H1 (cell line): ENCODE measurements around the gene BIVM. TPM values are rescaled to one million over a fixed set of nuclear protein-coding genes. Genes with fewer than 3 reads are reported as not detected.

Experiments used
- CTCF ChIA-PET: fragments of 300-600 bp; sonication (Branson Sonifier 250); formaldehyde crosslinking; loops from one replicate; lab custom pipeline; 2021; ENCODE audit not compliant: partially characterized antibody; lab: Charles Lee
- POLR2A ChIA-PET: fragments of 300-600 bp; sonication (Branson Sonifier 250); formaldehyde crosslinking; loops from one replicate; lab custom pipeline; 2021; ENCODE audit warnings: inconsistent platforms; ENCODE audit not compliant: partially characterized antibody; lab: Charles Lee
- DNase-seq, 2 experiments: peaks; one replicate each; pipeline versions ENCODE4 v3.0.0 to v3.0.0-alpha.2; 2010 to 2022; ENCODE audit warnings: low spot score in 2 of 2, low read depth in 1 of 2, mixed read lengths in 1 of 2
- FAIRE-seq: peaks from 2 replicates; lab custom pipeline; 2011; peaks lifted over from hg19 to GRCh38; lab: Jason Lieb, UNC
- H2AFZ ChIP-seq: 2 replicates; pipeline ENCODE4 v1.8.1; 2012; ENCODE audit warnings: low read length, inconsistent platforms
- H2AK5ac ChIP-seq: 2 replicates; pipeline ENCODE4 v1.6.1; 2013; ENCODE audit warnings: low read depth, low read length
- H2BK120ac ChIP-seq: replicated peaks from 2 replicates; pipeline ENCODE3; 2013; ENCODE audit warnings: low read depth, low read length, inconsistent platforms
- H2BK12ac ChIP-seq: 2 replicates; pipeline ENCODE4 v1.6.1; 2013; ENCODE audit warnings: low read depth, low read length
- H2BK15ac ChIP-seq: 2 replicates; pipeline ENCODE4 v1.6.1; 2013; ENCODE audit warnings: low read length
- H2BK20ac ChIP-seq: 2 replicates; pipeline ENCODE4 v1.6.1; 2013; ENCODE audit warnings: low read length
- H2BK5ac ChIP-seq: 2 replicates; pipeline ENCODE4 v1.6.1; 2013; ENCODE audit warnings: low read depth, low read length
- H3K14ac ChIP-seq: 2 replicates; pipeline ENCODE4 v1.6.1; 2013; ENCODE audit warnings: inconsistent platforms; ENCODE audit not compliant: insufficient read length
- H3K18ac ChIP-seq: 2 replicates; pipeline ENCODE4 v1.6.1; 2013; ENCODE audit warnings: low read length; ENCODE audit errors: extremely low read depth
- H3K23ac ChIP-seq: 2 replicates; pipeline ENCODE4 v1.6.1; 2013; ENCODE audit warnings: inconsistent platforms; ENCODE audit not compliant: insufficient read length
- H3K23me2 ChIP-seq: 2 replicates; pipeline ENCODE4 v1.6.1; 2013; ENCODE audit warnings: low read depth, low read length
- H3K27ac ChIP-seq: 2 replicates; pipeline ENCODE4 v1.6.1; 2011; ENCODE audit warnings: low read depth, low read length, inconsistent platforms
- H3K27me3 ChIP-seq, 4 experiments: replicated peaks in 1 of 4; 1 replicate in 1 of 4; 2 replicates in 3 of 4; pipeline versions ENCODE4 v1.6.1 to v1.8.1; 2011 to 2013; ENCODE audit warnings: low read length in 3 of 4, mild to moderate bottlenecking in 3 of 4, inconsistent platforms in 2 of 4, mixed read lengths in 2 of 4, moderate library complexity in 1 of 4; ENCODE audit not compliant: control insufficient read depth in 3 of 4, insufficient read depth in 3 of 4; ENCODE audit errors: extremely low read depth in 1 of 4
- H3K36me3 ChIP-seq, 4 experiments: 2 replicates each; pipeline versions ENCODE4 v1.6.1 to v1.8.1; 2011 to 2013; ENCODE audit warnings: mild to moderate bottlenecking in 4 of 4, low read length in 3 of 4, moderate library complexity in 2 of 4, control low read depth in 1 of 4, inconsistent platforms in 1 of 4; ENCODE audit not compliant: insufficient read depth in 4 of 4, control insufficient read depth in 2 of 4
- H3K4ac ChIP-seq: replicated peaks from 2 replicates; pipeline ENCODE3; 2013; ENCODE audit warnings: low read length, low read depth, mixed read lengths, inconsistent platforms; ENCODE audit not compliant: insufficient read length
- H3K4me1 ChIP-seq, 4 experiments: replicated peaks in 1 of 4; 1 replicate in 1 of 4; 2 replicates in 3 of 4; pipeline versions ENCODE4 v1.6.1 to v1.8.1; 2011 to 2013; ENCODE audit warnings: low read length in 3 of 4, inconsistent platforms in 2 of 4, mixed read lengths in 1 of 4; ENCODE audit not compliant: insufficient read depth in 4 of 4, control insufficient read depth in 3 of 4
- H3K4me2 ChIP-seq, 2 experiments: 2 replicates each; pipeline versions ENCODE4 v1.6.1 to v1.8.1; 2011 to 2013; ENCODE audit warnings: low read depth in 2 of 2, low read length in 2 of 2, control low read depth in 1 of 2, inconsistent platforms in 1 of 2, mild to moderate bottlenecking in 1 of 2; ENCODE audit not compliant: insufficient read depth in 1 of 2
- H3K4me3 ChIP-seq, 4 experiments: fragments of 200-600, 300-600 bp in 1 of 4; sonication (generic), shearing (Covaris generic), sonication (Bioruptor Twin) in 1 of 4; 2 replicates each; pipeline versions ENCODE4 v1.5.1 to v1.8.1; 2011 to 2016; ENCODE audit warnings: low read length in 4 of 4, low read depth in 3 of 4, control low read depth in 2 of 4, inconsistent platforms in 2 of 4, mild to moderate bottlenecking in 2 of 4, mixed read lengths in 1 of 4, moderate library complexity in 1 of 4; ENCODE audit not compliant: insufficient read depth in 2 of 4; ENCODE audit errors: extremely low read depth in 1 of 4
- H3K56ac ChIP-seq: replicated peaks from 2 replicates; pipeline ENCODE3; 2013; ENCODE audit warnings: low read depth, mild to moderate bottlenecking, mixed read lengths, low read length, inconsistent platforms; ENCODE audit not compliant: insufficient read length
- H3K79me1 ChIP-seq: 2 replicates; pipeline ENCODE4 v1.6.1; 2013; ENCODE audit warnings: low read depth, low read length, control low read depth
- H3K79me2 ChIP-seq, 2 experiments: 2 replicates each; pipeline versions ENCODE4 v1.6.1 to v1.8.1; 2012 to 2013; ENCODE audit warnings: low read length in 2 of 2, mild to moderate bottlenecking in 2 of 2, inconsistent platforms in 1 of 2; ENCODE audit not compliant: insufficient read depth in 2 of 2, control insufficient read depth in 1 of 2
- H3K9ac ChIP-seq, 4 experiments: replicated peaks in 1 of 4; 1 replicate in 1 of 4; 2 replicates in 3 of 4; pipeline versions ENCODE4 v1.6.1 to v1.8.1; 2011 to 2013; ENCODE audit warnings: low read depth in 3 of 4, low read length in 3 of 4, control low read depth in 2 of 4, mild to moderate bottlenecking in 2 of 4, moderate library complexity in 2 of 4, inconsistent platforms in 1 of 4; ENCODE audit errors: extremely low read depth in 1 of 4
- H3K9me3 ChIP-seq, 2 experiments: 2 replicates each; pipeline versions ENCODE4 v1.6.1 to v1.8.1; 2012 to 2013; ENCODE audit warnings: mild to moderate bottlenecking in 2 of 2, moderate library complexity in 2 of 2, control low read depth in 1 of 2, inconsistent platforms in 1 of 2, low read depth in 1 of 2, low read length in 1 of 2, mixed read lengths in 1 of 2; ENCODE audit not compliant: insufficient read depth in 2 of 2
- H4K20me1 ChIP-seq, 2 experiments: replicated peaks in 1 of 2; 2 replicates each; pipeline versions ENCODE3 to v1.8.1; 2011 to 2013; ENCODE audit warnings: inconsistent platforms in 2 of 2, low read length in 2 of 2, mild to moderate bottlenecking in 1 of 2; ENCODE audit not compliant: insufficient read depth in 2 of 2, control insufficient read depth in 1 of 2
- H4K5ac ChIP-seq: 2 replicates; pipeline ENCODE4 v1.6.1; 2013; ENCODE audit warnings: low read length, low read depth, mixed read lengths, inconsistent platforms; ENCODE audit not compliant: insufficient read length
- H4K8ac ChIP-seq: 2 replicates; pipeline ENCODE4 v1.8.0; 2013; ENCODE audit warnings: mild to moderate bottlenecking, moderate library complexity, low read length, inconsistent platforms; ENCODE audit not compliant: insufficient read depth; ENCODE audit errors: extremely low read depth
- H4K91ac ChIP-seq: replicated peaks from 2 replicates; pipeline ENCODE3; 2013; ENCODE audit warnings: low read length, mixed read lengths, inconsistent platforms; ENCODE audit not compliant: insufficient read length
- CHD2 ChIP-seq: IDR thresholded peaks from 2 replicates; pipeline ENCODE4 v1.6.1; 2012; ENCODE audit warnings: low read length, improper control_type of control experiment
- KDM5A ChIP-seq: fragments of 200-600 bp; IDR thresholded peaks from 2 replicates; pipeline ENCODE4 v1.7.1; 2012; ENCODE audit warnings: mild to moderate bottlenecking, low read length, inconsistent platforms, mixed read lengths
- SP1 ChIP-seq: IDR thresholded peaks from 2 replicates; pipeline ENCODE4 v1.6.1; 2011; ENCODE audit warnings: low read depth, low read length
- WGBS, 2 experiments: shearing (Covaris generic) in 1 of 2; methylation state at CpG; one replicate each; pipeline versions ENCODE4 v1.1.6 to v1.1.7; 2013 to 2015; ENCODE audit warnings: low lambda C conversion rate in 2 of 2, mixed read lengths in 2 of 2, inconsistent platforms in 1 of 2, low coverage in 1 of 2, missing lambda C conversion rate in 1 of 2; ENCODE audit not compliant: insufficient replicate concordance in 2 of 2, insufficient coverage in 1 of 2, insufficient read length in 1 of 2; ENCODE audit errors: extremely low coverage in 1 of 2, missing lambda C conversion rate in 1 of 2; 5-methylcytosine and 5-hydroxymethylcytosine counted together
- polyA plus RNA-seq, 7 experiments: library from polyadenylated mRNA; depleted of rRNA in 3 of 7; stranded (reverse) in 5 of 7; unstranded in 2 of 7; fragments of >200 nt in 5 of 7; fragments of 200-250 nt in 2 of 7; gene quantifications; 1 replicate in 5 of 7; 2 replicates in 1 of 7; 4 replicates in 1 of 7; pipeline versions ENCODE4 v1.2.1 to v1.2.3, GENCODE V29; 2011 to 2013; ENCODE audit warnings: missing spikeins in 2 of 7, mixed read lengths in 2 of 7
- total RNA-seq: library from RNA; stranded (reverse); fragmentation: NEBNext Ultra II Directional; extraction: Animal tissue kit (Norgen Biotek cat#: 25700); gene quantifications from 2 replicates; pipeline ENCODE4 v1.2.1, GENCODE V29; 2021
- TF ChIP-seq, protein P1 (sequence below): IDR thresholded peaks from 2 replicates; pipeline ENCODE4 v1.6.1; 2012; ENCODE audit warnings: low read length, inconsistent platforms

BIVM gene
- total and polyA plus RNA-seq, 2 of the 8 experiments (the other 6 are each of a cell fraction or from before 2014, with no cell fraction given): 1.8 to 5.5 TPM

DNA sequence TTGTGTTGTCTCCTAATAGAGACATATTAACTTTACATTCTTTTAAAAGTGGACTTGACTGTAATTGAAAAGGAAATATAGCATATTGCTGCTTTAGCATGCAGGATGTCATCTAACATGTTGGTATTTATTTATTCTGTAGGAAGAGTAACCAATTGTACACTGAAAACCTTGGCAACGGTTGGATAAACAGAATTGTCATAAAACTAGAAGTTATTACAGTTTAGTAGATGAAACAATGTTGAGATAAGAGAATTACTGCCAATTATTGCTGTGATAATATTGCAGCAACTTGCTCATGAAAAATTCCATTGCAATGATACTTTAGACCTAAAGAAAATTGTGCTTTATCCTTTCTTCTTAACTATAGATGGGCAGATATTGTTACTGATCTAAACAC is 39.4 kb downstream of the BIVM start:
- no peaks in the 10 kb centered on the region for H3K27me3 ChIP-seq
- no peaks in the 10 kb centered on the region for H3K36me3 ChIP-seq
- no peak overlapping the region for H4K5ac ChIP-seq
- H3K18ac ChIP-seq: no peak overlapping the region
- FAIRE-seq: no peak
- H4K91ac ChIP-seq: no peak overlapping the region
- no peak overlapping the region for H3K9ac ChIP-seq
- DNase-seq: no peak
- H3K79me1 ChIP-seq: no peaks in the 10 kb centered on the region
- H3K79me2 ChIP-seq: no peaks in the 10 kb centered on the region
- H3K4ac ChIP-seq: no peak overlapping the region
- no peak overlapping the region for H3K23ac ChIP-seq
- CTCF ChIA-PET: interaction anchor here (0.6 kb wide), 1 partner anchor 438 kb away, joined by 3 read pairs; no protein-coding TSS in a partner anchor
- POLR2A ChIA-PET: no interaction called here
- no peak overlapping the region for H2BK5ac ChIP-seq
- H3K4me2 ChIP-seq: no peak overlapping the region
- no peak overlapping the region for H3K27ac ChIP-seq
- H3K4me3 ChIP-seq: no peak overlapping the region
- no peaks in the 10 kb centered on the region for H4K20me1 ChIP-seq
- H3K14ac ChIP-seq: no peak overlapping the region
- no peaks in the 10 kb centered on the region for H3K4me1 ChIP-seq
- H3K9me3 ChIP-seq: no peaks in the 10 kb centered on the region
- no peaks in the 10 kb centered on the region for H3K23me2 ChIP-seq
- H2AK5ac ChIP-seq: no peak overlapping the region
- no peak overlapping the region for H2BK12ac ChIP-seq
- H3K56ac ChIP-seq: no peak overlapping the region
- 92% methylated on average over 1 of the region's 1 CpG; no CpG with 5 or more reads in 1 of the 2 experiments for WGBS, 2 experiments
- no peak overlapping the region for H2AFZ ChIP-seq
- no peak overlapping the region for H2BK120ac ChIP-seq
- TF ChIP-seq, protein P1, sequence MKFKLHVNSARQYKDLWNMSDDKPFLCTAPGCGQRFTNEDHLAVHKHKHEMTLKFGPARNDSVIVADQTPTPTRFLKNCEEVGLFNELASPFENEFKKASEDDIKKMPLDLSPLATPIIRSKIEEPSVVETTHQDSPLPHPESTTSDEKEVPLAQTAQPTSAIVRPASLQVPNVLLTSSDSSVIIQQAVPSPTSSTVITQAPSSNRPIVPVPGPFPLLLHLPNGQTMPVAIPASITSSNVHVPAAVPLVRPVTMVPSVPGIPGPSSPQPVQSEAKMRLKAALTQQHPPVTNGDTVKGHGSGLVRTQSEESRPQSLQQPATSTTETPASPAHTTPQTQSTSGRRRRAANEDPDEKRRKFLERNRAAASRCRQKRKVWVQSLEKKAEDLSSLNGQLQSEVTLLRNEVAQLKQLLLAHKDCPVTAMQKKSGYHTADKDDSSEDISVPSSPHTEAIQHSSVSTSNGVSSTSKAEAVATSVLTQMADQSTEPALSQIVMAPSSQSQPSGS: no peak
- TF ChIP-seq CHD2 (no peak), KDM5A (no peak), SP1 (no peak)
- H2BK20ac ChIP-seq: no peak overlapping the region
- no peak overlapping the region for H4K8ac ChIP-seq
- H2BK15ac ChIP-seq: no peak overlapping the region
